ENCODE measurements around the gene ALDOB. TPM values are rescaled to one million over a fixed set of nuclear protein-coding genes. Genes with fewer than 3 reads are reported as not detected.

The ALDOB gene
- total RNA-seq, 2 donors from 2014 or later: not detected

DNA sequence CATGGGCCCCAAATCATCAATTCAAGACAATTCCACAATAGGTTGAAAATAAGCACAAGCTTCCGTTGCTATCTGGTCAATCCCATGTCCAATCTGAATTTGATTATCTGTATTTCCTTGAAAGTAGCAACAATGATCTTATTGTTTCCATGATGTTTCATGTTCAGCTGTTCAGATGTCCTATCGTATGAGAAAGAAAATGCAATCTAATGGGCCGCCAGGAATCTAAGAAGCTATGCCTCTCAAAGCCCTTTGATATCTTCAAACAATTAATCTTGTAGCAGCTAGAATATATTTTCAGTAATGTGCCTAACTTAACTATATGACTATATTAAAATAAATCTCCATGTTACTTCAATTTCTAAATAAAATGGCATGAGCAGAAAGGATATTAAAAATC, 32.1 kb upstream of the ALDOB start:
- Histone ChIP-seq H3K9me3 (no peaks in the 10 kb centered on the region), H3K27me3 (replicated peaks; ENCODE audit: insufficient read depth) (no peaks in the 10 kb centered on the region), H3K4me1 (ENCODE audit: control insufficient read depth in 1 of 2, low read depth in 2 of 2) (no peaks in the 10 kb centered on the region), H3K36me3 (no peaks in the 10 kb centered on the region), H3K4me3 (no peak overlapping the region), H3K27ac (no peak overlapping the region)
- DNase-seq (ENCODE audit: low spot score) (no peak), ATAC-seq (ENCODE audit: insufficient number of reproducible peaks, low FRiP score, low read depth) (no peak)
- TF ChIP-seq, protein P1, sequence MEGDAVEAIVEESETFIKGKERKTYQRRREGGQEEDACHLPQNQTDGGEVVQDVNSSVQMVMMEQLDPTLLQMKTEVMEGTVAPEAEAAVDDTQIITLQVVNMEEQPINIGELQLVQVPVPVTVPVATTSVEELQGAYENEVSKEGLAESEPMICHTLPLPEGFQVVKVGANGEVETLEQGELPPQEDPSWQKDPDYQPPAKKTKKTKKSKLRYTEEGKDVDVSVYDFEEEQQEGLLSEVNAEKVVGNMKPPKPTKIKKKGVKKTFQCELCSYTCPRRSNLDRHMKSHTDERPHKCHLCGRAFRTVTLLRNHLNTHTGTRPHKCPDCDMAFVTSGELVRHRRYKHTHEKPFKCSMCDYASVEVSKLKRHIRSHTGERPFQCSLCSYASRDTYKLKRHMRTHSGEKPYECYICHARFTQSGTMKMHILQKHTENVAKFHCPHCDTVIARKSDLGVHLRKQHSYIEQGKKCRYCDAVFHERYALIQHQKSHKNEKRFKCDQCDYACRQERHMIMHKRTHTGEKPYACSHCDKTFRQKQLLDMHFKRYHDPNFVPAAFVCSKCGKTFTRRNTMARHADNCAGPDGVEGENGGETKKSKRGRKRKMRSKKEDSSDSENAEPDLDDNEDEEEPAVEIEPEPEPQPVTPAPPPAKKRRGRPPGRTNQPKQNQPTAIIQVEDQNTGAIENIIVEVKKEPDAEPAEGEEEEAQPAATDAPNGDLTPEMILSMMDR (IDR thresholded peaks at IDR 0.05): no peak

DNA sequence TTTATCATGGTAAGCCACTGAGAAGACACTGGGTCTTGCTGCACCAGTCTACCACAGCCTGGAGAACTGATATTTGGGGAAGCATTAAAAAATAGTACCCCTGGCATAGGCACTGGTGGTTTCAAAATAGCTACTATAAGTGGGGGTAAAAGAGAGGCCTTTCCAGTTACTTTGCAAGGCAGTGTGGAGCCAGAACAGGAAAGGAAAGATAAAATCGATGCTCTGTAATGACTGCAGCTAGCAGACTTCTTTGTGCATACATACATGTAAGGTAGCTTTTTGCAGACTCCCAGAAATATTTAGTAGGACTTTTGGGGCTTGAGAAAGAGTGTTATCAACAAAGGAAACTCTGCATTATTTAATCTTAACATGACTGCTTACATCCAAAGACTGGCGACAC, 31.3 kb upstream of the ALDOB start:
- no peak for ATAC-seq (ENCODE audit: insufficient number of reproducible peaks, low FRiP score, low read depth)
- DNase-seq (ENCODE audit: low spot score): no peak
- Histone ChIP-seq H3K4me1 (ENCODE audit: control insufficient read depth in 1 of 2, low read depth in 2 of 2) (no peaks in the 10 kb centered on the region), H3K9me3 (no peaks in the 10 kb centered on the region), H3K27me3 (replicated peaks; ENCODE audit: insufficient read depth) (no peaks in the 10 kb centered on the region), H3K27ac (no peak overlapping the region), H3K36me3 (no peaks in the 10 kb centered on the region), H3K4me3 (no peak overlapping the region)
- TF ChIP-seq, protein P1 (IDR thresholded peaks at IDR 0.05): no peak

DNA sequence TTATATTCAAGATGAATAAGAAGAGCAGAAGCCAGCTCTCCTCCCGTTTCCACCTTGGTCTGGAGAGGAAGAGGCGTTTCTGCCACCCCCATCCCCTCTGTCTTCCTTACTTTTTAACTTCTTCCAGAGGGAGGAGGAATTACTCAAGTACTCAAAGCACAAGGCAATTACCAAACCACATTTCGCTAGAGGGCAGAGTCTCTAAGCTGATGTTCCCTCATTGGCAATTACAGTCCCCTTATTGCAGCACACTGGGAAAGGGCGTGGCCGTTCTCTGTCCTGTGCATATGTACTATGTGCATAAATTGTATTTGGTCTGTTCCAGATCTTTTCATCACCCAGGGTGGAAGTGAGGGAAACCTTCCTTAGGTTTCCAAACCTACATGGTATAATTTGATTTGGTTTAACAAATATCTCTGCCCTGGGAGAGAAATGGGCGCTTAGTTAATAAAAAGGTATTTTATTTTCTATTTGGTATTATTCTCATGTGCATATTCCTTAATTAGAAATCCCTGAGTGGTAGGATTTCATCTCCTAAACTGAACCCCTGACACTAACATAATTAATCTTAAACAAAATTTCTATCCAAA, 29.8 kb upstream of the ALDOB start:
- Histone ChIP-seq H3K4me3 (no peak overlapping the region), H3K9me3 (no peaks in the 10 kb centered on the region), H3K36me3 (no peaks in the 10 kb centered on the region), H3K27ac (no peak overlapping the region), H3K4me1 (ENCODE audit: control insufficient read depth in 1 of 2, low read depth in 2 of 2) (no peaks in the 10 kb centered on the region), H3K27me3 (replicated peaks; ENCODE audit: insufficient read depth) (no peaks in the 10 kb centered on the region)
- ATAC-seq (ENCODE audit: insufficient number of reproducible peaks, low FRiP score, low read depth): no peak
- TF ChIP-seq, protein P1 (IDR thresholded peaks at IDR 0.05): peak; percentile 22
- DNase-seq (ENCODE audit: low spot score): no peak

DNA sequence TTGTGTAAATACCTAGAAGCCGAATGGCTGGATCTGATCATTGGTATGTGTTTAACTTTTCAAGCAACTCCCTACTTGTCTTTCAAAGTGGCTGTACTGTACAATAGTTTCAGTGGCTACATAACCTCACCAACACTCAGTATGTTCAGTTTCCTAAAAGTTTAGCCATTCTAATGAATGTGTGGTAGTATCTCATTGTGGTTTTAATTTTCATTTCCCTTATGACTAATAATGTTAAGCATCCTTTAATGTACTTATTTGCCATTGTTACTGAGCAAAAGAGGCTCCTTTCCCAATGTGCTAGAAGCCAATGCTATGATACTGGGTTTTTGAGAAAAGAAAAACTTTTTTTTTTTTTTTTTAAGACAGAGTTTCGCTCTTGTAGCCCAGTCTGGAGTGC, 27.8 kb upstream of the ALDOB start:
- Histone ChIP-seq H3K27me3 (replicated peaks; ENCODE audit: insufficient read depth) (no peaks in the 10 kb centered on the region), H3K9me3 (no peaks in the 10 kb centered on the region), H3K36me3 (no peaks in the 10 kb centered on the region), H3K4me1 (ENCODE audit: control insufficient read depth in 1 of 2, low read depth in 2 of 2) (no peaks in the 10 kb centered on the region), H3K27ac (no peak overlapping the region), H3K4me3 (no peak overlapping the region)
- no peak for ATAC-seq (ENCODE audit: insufficient number of reproducible peaks, low FRiP score, low read depth)
- no peak for DNase-seq (ENCODE audit: low spot score)
- TF ChIP-seq, protein P1 (IDR thresholded peaks at IDR 0.05): no peak

DNA sequence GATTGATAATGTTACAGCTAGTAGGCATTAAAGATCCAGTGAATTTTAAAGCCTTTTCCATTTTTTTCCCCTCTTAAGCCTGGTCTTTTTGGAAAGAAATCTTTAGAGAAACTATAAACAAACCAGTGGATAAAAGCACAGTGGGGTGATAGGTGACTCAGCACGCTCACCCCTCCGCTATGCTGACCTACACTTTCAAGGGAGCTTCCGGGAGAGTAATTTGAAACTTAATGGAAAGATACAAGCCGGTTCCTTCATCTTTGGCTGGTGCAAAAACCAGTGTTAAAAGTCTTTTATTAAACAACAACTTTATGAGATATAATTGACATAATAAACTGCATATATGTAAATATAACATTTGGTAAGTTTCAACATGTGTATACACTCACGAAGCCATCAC, 27.0 kb upstream of the ALDOB start:
- no peaks in the 10 kb centered on the region for H3K36me3 ChIP-seq
- ATAC-seq (ENCODE audit: insufficient number of reproducible peaks, low FRiP score, low read depth) (no peak), DNase-seq (ENCODE audit: low spot score) (no peak)
- H3K4me1 ChIP-seq (ENCODE audit: control insufficient read depth in 1 of 2, low read depth in 2 of 2): no peaks in the 10 kb centered on the region
- H3K4me3 ChIP-seq: no peak overlapping the region
- no peaks in the 10 kb centered on the region for H3K9me3 ChIP-seq
- no peak overlapping the region for H3K27ac ChIP-seq
- TF ChIP-seq, protein P1 (IDR thresholded peaks at IDR 0.05): no peak
- no peaks in the 10 kb centered on the region for H3K27me3 ChIP-seq (replicated peaks; ENCODE audit: insufficient read depth)

Measured in thoracic aorta (tissue), 2 donors.